ENCODE data around the gene PNPLA7.

PNPLA7 gene

DNA sequence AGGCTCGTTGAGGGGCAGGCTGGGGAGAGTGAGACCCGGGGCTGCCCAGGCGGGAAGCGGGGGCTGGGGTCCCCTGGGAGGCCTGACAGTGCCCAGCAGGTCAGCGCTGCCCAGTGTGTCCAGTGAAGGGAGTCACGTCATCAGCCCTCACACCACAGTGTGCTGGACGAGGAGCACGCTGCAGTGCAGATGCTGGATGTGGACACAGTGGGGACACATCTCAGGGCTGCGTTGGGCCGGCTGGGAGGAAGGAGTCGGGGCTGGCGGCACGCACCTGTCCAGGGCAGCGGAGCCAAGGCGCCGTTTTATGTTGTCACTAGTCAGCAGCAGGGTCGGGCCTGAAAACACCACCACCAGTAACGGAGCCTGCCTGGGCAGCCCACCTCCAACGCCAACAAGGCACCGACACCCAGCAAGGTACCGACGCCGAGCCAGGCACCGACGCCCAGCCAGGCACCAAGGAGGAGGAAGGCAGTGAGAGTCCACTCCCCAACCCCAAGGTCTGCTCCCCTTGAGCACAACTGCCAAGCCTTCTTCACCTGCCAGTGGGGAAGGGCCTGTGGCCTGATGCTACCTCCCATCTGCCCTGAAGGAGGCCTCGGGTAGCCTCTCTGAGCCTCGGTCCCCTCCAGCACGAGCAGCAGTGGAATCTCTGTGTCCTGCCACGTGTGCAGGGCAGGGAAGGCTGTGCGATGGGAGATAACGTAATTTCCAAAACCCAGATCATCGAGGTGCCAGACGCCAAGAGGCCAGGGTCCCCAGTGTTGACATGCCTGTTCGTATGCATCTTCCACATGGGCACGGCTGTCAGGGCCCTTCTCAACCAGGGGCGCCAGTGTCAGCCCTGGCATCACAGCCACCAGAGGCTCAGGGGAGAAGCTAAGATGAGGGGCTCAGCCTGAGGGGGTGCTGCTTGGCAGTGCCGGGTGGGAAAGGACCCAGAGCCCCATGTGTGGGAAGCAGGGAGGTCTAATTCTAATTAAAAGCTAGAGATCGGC is 69.2 kb downstream of the PNPLA7 start:
- DNase-seq (ENCODE audit: low read depth in 2 of 2): no peak
- no peak overlapping the region for H3K4me3 ChIP-seq (replicated peaks in 1 of 2; ENCODE audit: low read depth in 2 of 2, low read length in 2 of 2)
- TF ChIP-seq CTCF (IDR thresholded peaks at IDR 0.05; ENCODE audit: low read depth, low read length): no peak

DNA sequence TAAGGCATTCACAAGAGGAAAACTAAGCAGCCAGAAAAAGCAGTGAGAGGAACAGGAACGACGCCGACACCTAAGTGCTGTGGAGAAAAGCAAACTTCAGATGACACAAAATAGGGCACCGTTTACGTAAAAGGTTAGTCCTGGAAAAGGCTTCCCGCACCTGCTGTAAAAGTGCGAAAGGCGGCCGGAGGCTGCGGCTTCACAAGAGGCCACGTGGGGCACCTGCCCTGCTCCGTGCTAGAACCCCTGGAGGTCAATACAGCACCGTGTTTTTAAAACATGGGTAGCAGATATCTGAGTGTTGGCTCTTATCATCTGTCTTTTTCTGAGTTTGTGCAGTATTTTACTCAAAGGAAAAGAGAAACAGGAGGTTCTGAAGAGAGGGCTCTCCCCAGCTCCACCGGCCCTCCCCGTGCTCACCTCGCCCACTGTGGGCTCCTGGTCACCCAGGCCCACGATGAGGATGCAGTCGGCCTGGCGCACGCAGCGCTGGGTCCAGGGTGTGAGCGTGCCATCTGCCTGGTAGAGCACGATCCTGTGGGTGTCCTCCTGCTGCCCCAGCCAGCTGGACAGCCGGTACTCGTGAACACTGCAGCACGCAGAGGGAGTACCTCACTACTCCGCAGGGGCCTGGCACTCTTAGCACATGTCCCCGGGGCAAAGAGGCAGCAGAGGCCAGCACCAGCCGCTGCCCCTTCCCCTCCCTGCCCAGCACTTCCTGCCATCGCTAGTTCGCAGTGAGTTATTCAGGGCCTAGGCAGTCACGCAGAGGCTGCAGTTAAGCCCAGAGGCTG is 70.1 kb downstream of the PNPLA7 start:
- DNase-seq (ENCODE audit: low read depth in 2 of 2): no peak
- H3K4me3 ChIP-seq (replicated peaks in 1 of 2; ENCODE audit: low read depth in 2 of 2, low read length in 2 of 2): no peak overlapping the region
- no peak for TF ChIP-seq CTCF (IDR thresholded peaks at IDR 0.05; ENCODE audit: low read depth, low read length)

DNA sequence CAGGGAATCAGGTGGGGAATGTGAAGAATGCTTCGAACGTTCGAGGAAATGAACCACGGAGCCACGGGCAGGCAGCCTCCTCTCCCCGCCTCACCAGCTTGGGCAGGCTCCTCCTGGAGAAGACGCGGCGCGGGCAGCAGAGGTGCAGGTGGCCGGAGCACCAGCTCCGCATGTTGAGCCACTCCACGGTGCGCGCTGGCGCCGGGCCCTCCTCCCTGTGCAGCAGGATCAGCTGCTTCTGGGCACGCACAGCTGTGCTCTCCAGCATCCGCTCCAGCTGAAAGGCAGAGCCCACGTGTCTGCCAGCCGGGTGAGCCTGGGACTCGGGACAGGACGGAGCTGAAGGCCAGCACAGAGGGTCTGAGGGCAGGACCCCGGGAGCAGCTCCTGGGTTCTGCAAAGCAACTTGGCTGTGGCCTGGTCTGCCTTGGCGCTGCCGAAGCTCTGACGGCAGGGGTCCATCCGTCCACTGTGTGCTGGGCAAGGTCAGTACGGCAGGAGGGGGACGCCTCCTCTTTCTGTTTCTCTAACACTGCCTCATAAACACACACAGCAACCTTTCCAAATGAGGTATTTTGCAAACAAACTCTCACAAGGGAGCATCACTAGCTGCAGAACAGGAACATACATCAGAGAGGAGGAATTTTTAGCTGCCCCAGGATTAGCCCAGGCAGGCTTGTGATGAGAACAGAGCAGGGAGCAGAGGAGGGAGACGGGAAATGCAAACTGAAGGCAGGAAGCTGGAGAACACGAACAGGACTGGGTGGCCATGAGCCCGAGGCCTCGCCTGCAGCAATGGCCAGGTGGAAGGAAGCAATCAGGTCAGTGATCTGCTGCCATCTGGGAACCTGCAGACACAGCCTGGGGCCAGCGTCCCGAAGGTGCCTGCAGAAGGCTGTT is 71.0 kb downstream of the PNPLA7 start:
- DNase-seq (ENCODE audit: low read depth in 2 of 2): no peak

GRCh38 chr9:137478613-137478961 is 71.6 kb downstream of the PNPLA7 start:
- no peak for TF ChIP-seq CTCF (IDR thresholded peaks at IDR 0.05; ENCODE audit: low read depth, low read length)
- no peak for DNase-seq (ENCODE audit: low read depth in 2 of 2)
- no peak overlapping the region for H3K4me3 ChIP-seq (replicated peaks in 1 of 2; ENCODE audit: low read depth in 2 of 2, low read length in 2 of 2)

More for the DNA sequence above, 71.0 kb downstream of the PNPLA7 start:
- H3K4me3 ChIP-seq (replicated peaks in 1 of 2; ENCODE audit: low read depth in 2 of 2, low read length in 2 of 2): no peak overlapping the region
- TF ChIP-seq CTCF (IDR thresholded peaks at IDR 0.05; ENCODE audit: low read depth, low read length): no peak

DNA sequence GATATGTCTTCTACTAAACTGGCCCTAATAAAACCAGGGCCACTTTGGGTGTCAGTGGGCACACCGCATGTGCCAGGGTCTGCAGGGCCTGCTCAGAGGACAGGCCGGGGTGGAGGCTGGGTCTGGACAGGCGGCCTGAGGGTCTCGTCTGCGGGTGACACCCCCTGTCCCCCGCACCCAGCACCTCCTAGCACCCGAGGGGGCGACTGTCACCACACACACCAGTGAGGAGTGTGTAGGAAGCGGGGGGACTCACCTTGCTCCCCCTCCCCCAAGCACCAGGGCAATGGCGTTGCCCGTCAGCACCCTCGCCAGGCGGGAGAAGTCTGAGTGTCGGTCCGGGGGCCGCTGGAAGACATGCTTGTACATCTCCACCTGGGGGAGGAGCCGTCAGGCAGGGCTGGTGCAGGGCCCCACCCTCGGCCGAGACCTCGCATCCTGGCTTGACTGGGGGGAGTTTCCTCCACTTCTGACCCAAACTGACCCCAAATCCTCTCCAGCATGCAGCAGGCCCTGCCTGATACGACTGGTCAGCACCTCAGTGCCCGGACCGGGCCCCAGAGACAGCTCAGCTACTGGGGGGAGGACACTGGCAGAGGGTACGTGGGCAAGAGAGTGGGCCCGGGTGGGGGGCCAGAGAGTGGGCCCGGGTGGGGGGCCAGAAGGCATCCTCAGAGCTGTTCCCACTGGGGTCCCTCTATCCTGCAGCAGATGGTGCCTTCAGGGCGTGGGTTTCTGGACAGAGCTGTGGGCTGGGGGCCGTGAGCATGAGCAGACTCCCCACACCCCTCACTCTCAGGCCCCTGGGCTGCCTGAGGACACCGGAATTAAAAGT is 72.2 kb downstream of the PNPLA7 start:
- no peak for DNase-seq (ENCODE audit: low read depth in 2 of 2)
- H3K4me3 ChIP-seq (replicated peaks in 1 of 2; ENCODE audit: low read depth in 2 of 2, low read length in 2 of 2): no peak overlapping the region
- TF ChIP-seq CTCF (IDR thresholded peaks at IDR 0.05; ENCODE audit: low read depth, low read length): no peak

Measured in cardiac fibroblast (primary cell).